Measurements from ENCODE around the gene UFSP2. TPM values are rescaled to one million over a fixed set of nuclear protein-coding genes. Genes with fewer than 3 reads are reported as not detected.

The UFSP2 gene
- total and polyA plus RNA-seq, 4 donors: 13.6 to 48.8 (median 21.9) TPM

DNA sequence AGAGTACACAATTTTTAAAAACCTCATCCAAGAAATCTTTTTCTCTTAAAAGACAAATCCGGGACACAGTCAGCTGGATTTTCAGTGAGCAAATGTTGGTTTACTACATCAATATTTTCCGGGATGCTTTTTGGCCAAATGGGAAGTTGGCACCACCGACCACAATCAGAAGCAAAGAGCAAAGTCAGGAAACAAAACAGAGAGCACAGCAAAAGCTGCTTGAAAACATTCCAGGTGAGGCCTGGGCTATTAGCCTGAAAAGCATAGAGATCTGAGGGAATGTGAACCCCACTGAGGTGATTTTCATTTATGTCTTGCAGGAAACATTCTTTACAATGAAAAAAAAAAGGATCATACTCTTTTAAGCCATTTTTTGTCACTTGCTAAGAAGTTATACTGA is 63.9 kb downstream of the UFSP2 start:
- ATAC-seq (ENCODE audit: insufficient read depth, low FRiP score) (no peak), DNase-seq (no peak)
- no peak overlapping the region for H3K27ac ChIP-seq (ENCODE audit: low read depth in 1 of 2, low read length in 1 of 2)
- no peaks in the 10 kb centered on the region for H3K4me1 ChIP-seq (ENCODE audit: control insufficient read depth in 5 of 5, insufficient read depth in 5 of 5, low read length in 5 of 5)
- WGBS, 2 donors: 76 to 85% methylated on average over 3 of the region's 3 CpGs
- H3K4me3 ChIP-seq: no peak overlapping the region
- H3K36me3 ChIP-seq (ENCODE audit: control insufficient read depth in 4 of 4, insufficient read depth in 4 of 4, low read length in 4 of 4): peaks cover 3 to 11% (median 5%) of the 10 kb centered on the region in 4 donors
- TF ChIP-seq, protein P1, sequence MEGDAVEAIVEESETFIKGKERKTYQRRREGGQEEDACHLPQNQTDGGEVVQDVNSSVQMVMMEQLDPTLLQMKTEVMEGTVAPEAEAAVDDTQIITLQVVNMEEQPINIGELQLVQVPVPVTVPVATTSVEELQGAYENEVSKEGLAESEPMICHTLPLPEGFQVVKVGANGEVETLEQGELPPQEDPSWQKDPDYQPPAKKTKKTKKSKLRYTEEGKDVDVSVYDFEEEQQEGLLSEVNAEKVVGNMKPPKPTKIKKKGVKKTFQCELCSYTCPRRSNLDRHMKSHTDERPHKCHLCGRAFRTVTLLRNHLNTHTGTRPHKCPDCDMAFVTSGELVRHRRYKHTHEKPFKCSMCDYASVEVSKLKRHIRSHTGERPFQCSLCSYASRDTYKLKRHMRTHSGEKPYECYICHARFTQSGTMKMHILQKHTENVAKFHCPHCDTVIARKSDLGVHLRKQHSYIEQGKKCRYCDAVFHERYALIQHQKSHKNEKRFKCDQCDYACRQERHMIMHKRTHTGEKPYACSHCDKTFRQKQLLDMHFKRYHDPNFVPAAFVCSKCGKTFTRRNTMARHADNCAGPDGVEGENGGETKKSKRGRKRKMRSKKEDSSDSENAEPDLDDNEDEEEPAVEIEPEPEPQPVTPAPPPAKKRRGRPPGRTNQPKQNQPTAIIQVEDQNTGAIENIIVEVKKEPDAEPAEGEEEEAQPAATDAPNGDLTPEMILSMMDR (IDR thresholded peaks at IDR 0.05; ENCODE audit: control extremely low read depth, extremely low read depth): no peak
- H3K9me3 ChIP-seq (ENCODE audit: control insufficient read depth in 4 of 4, insufficient read depth in 3 of 4, low read length in 3 of 4): no peaks in the 10 kb centered on the region
- no peaks in the 10 kb centered on the region for H3K27me3 ChIP-seq (ENCODE audit: control insufficient read depth in 3 of 3, insufficient read depth in 3 of 3, low read length in 2 of 3)
- no peak overlapping the region for H3K9ac ChIP-seq (ENCODE audit: insufficient read depth in 1 of 2, low read length in 2 of 2)

DNA sequence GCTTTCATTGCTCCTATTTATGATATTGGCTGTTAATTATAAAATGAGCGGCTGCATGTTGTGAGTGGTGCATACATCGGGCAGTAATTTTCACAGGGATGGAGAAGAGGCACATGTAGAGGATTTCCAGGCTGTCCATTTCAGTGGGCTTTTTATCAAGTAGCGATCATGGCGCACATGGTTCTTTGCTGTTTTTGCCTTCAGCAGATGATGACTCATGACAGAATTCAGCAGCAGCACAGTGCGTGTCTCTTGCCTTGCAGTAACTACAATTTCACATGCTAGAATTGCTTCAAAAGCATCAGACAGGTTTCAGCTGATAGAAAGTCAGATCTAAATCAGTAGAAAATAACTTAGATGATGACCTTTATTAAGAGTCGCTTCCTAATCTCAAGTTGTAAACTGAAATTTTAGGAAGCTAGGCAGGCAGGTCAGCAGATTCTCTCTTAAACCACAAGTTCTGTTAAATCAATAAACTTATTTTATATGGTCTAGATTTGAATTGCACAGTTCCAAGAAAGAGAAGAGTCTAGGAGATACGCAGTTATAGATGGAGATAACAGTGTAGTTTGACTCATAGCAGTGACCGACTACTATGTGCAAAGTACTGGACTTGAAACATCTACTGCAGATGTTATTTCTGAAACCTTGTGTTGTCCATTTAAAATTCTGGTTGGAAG is 65.9 kb downstream of the UFSP2 start:
- TF ChIP-seq, protein P1 (IDR thresholded peaks at IDR 0.05; ENCODE audit: control extremely low read depth, extremely low read depth): no peak
- no peak overlapping the region for H3K9ac ChIP-seq (ENCODE audit: insufficient read depth in 1 of 2, low read length in 2 of 2)
- H3K9me3 ChIP-seq (ENCODE audit: control insufficient read depth in 4 of 4, insufficient read depth in 3 of 4, low read length in 3 of 4): no peaks in the 10 kb centered on the region
- ATAC-seq (ENCODE audit: insufficient read depth, low FRiP score) (no peak), DNase-seq (no peak)
- 96 to 98% methylated on average over 8 of the region's 8 CpGs for WGBS, 2 donors
- no peak overlapping the region for H3K4me3 ChIP-seq
- H3K36me3 ChIP-seq (ENCODE audit: control insufficient read depth in 4 of 4, insufficient read depth in 4 of 4, low read length in 4 of 4): peaks cover 3 to 11% (median 7%) of the 10 kb centered on the region in 4 donors
- H3K27ac ChIP-seq (ENCODE audit: low read depth in 1 of 2, low read length in 1 of 2): no peak overlapping the region
- H3K4me1 ChIP-seq (ENCODE audit: control insufficient read depth in 5 of 5, insufficient read depth in 5 of 5, low read length in 5 of 5): no peaks in the 10 kb centered on the region
- no peaks in the 10 kb centered on the region for H3K27me3 ChIP-seq (ENCODE audit: control insufficient read depth in 3 of 3, insufficient read depth in 3 of 3, low read length in 2 of 3)

DNA sequence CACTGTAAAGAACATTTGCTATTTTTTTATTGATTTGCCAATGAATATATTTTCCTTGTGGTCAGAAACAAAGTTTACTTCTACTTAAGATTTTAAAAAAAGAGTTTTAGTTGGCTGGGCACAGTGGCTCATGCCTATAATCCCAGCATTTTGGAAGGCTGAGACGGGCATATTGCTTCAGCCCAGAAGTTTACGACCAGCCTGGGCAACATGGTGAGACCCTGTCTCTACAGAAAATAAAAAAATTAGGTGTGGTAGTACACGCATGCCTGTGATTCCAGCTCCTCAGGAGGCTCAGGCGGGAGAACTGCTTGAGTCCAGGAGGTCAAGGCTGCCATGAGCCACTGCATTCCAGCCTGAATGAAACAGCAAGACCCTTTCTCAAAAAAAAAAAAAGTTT is 66.8 kb downstream of the UFSP2 start:
- 93 to 94% methylated on average over 4 of the region's 4 CpGs for WGBS, 2 donors
- Histone ChIP-seq H3K4me1 (ENCODE audit: control insufficient read depth in 5 of 5, insufficient read depth in 5 of 5, low read length in 5 of 5) (no peaks in the 10 kb centered on the region), H3K9me3 (ENCODE audit: control insufficient read depth in 4 of 4, insufficient read depth in 3 of 4, low read length in 3 of 4) (no peaks in the 10 kb centered on the region), H3K9ac (ENCODE audit: insufficient read depth in 1 of 2, low read length in 2 of 2) (no peak overlapping the region), H3K27ac (ENCODE audit: low read depth in 1 of 2, low read length in 1 of 2) (no peak overlapping the region), H3K27me3 (ENCODE audit: control insufficient read depth in 3 of 3, insufficient read depth in 3 of 3, low read length in 2 of 3) (no peaks in the 10 kb centered on the region), H3K36me3 (ENCODE audit: control insufficient read depth in 4 of 4, insufficient read depth in 4 of 4, low read length in 4 of 4) (peaks cover 3 to 17% (median 9%) of the 10 kb centered on the region in 4 donors), H3K4me3 (no peak overlapping the region)
- no peak for ATAC-seq (ENCODE audit: insufficient read depth, low FRiP score)
- no peak for DNase-seq
- TF ChIP-seq, protein P1 (IDR thresholded peaks at IDR 0.05; ENCODE audit: control extremely low read depth, extremely low read depth): no peak

DNA sequence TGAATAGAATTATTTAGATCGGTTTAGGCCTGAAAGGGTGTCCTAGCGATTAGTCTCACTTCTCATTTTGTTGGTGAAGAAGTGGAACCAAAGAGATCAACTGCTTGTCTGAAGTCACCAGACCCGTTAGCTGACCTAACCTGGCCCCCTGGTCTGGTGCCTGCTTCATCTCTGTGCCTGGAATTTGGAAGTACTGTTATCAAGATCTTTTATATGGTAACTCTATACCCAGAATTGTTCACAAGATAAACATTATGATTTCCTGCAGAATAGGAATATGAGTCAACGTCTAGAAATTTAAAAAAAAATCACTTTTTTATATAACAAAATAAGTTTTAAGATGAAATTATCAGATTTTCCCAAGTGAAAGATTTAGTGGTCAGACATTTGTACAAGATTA is 67.2 kb downstream of the UFSP2 start:
- Histone ChIP-seq H3K27me3 (ENCODE audit: control insufficient read depth in 3 of 3, insufficient read depth in 3 of 3, low read length in 2 of 3) (no peaks in the 10 kb centered on the region), H3K9ac (ENCODE audit: insufficient read depth in 1 of 2, low read length in 2 of 2) (no peak overlapping the region), H3K4me3 (no peak overlapping the region), H3K36me3 (ENCODE audit: control insufficient read depth in 4 of 4, insufficient read depth in 4 of 4, low read length in 4 of 4) (peaks cover 3 to 17% (median 10%) of the 10 kb centered on the region in 4 donors), H3K4me1 (ENCODE audit: control insufficient read depth in 5 of 5, insufficient read depth in 5 of 5, low read length in 5 of 5) (no peaks in the 10 kb centered on the region), H3K27ac (ENCODE audit: low read depth in 1 of 2, low read length in 1 of 2) (no peak overlapping the region), H3K9me3 (ENCODE audit: control insufficient read depth in 4 of 4, insufficient read depth in 3 of 4, low read length in 3 of 4) (no peaks in the 10 kb centered on the region)
- 74 to 75% methylated on average over 4 of the region's 4 CpGs for WGBS, 2 donors
- DNase-seq: no peak
- no peak for ATAC-seq (ENCODE audit: insufficient read depth, low FRiP score)
- TF ChIP-seq, protein P1 (IDR thresholded peaks at IDR 0.05; ENCODE audit: control extremely low read depth, extremely low read depth): no peak

Data from lung (tissue), 12 donors.